ENCODE results near the gene TDRD10.

DNA sequence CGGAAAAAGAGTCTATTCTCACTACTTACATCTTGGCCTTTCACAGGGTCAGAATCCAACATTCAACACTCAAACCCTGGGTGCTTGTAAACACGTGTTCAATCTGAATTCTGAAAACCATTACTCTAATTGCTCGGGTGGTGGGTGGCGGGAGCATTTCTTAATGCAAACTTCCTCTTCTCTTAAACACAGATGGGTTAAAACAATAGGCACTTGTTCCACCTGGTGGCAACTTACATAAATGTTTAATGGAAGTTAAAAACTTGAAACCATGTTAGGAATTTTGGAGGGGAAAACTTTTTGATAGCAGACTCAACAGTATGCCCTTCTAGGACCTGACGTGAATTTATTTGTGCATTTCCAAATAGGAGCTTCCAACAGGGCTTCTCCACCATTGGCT lies 23.4 kb upstream of the TDRD10 start:
- TF ChIP-seq, protein P1, sequence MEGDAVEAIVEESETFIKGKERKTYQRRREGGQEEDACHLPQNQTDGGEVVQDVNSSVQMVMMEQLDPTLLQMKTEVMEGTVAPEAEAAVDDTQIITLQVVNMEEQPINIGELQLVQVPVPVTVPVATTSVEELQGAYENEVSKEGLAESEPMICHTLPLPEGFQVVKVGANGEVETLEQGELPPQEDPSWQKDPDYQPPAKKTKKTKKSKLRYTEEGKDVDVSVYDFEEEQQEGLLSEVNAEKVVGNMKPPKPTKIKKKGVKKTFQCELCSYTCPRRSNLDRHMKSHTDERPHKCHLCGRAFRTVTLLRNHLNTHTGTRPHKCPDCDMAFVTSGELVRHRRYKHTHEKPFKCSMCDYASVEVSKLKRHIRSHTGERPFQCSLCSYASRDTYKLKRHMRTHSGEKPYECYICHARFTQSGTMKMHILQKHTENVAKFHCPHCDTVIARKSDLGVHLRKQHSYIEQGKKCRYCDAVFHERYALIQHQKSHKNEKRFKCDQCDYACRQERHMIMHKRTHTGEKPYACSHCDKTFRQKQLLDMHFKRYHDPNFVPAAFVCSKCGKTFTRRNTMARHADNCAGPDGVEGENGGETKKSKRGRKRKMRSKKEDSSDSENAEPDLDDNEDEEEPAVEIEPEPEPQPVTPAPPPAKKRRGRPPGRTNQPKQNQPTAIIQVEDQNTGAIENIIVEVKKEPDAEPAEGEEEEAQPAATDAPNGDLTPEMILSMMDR (IDR thresholded peaks at IDR 0.05; ENCODE audit: insufficient read depth, low read depth, low read length), result no peak
- no peak for TF ChIP-seq EZH2 (IDR thresholded peaks at IDR 0.05; ENCODE audit: insufficient read depth, low read length)

Measured in astrocyte (in vitro differentiated cells and primary cell).